Neutrophil (primary cell): ENCODE results near the gene CDCA4.

Experiments used
- H3K27ac ChIP-seq: fragments of 200-600 bp; sonication (generic); 2 replicates; pipeline ENCODE4 v1.5.1; 2016; ENCODE audit warnings: mild to moderate bottlenecking, moderate library complexity
- H3K27me3 ChIP-seq: fragments of 200-600 bp; sonication (generic); 2 replicates; pipeline ENCODE4 v1.6.0; 2016; ENCODE audit warnings: mild to moderate bottlenecking
- H3K36me3 ChIP-seq: fragments of 200-600 bp; sonication (generic); 2 replicates; pipeline ENCODE4 v1.5.1; 2017
- H3K4me1 ChIP-seq, 2 experiments: fragments of 200-600 bp in 1 of 2; sonication (generic) in 1 of 2; 1 replicate in 1 of 2; 2 replicates in 1 of 2; pipeline versions ENCODE4 v1.5.1 to v1.6.1; 2013 to 2016; ENCODE audit warnings: low read depth in 1 of 2, low read length in 1 of 2, mild to moderate bottlenecking in 1 of 2, moderate library complexity in 1 of 2; ENCODE audit not compliant: control insufficient read depth in 1 of 2, insufficient read depth in 1 of 2
- H3K4me3 ChIP-seq, 2 experiments: fragments of 200-600 bp in 1 of 2; sonication (generic) in 1 of 2; 1 replicate in 1 of 2; 2 replicates in 1 of 2; pipeline ENCODE4 v1.5.1; 2013 to 2016; ENCODE audit warnings: low read depth in 1 of 2, low read length in 1 of 2, mild to moderate bottlenecking in 1 of 2, moderate library complexity in 1 of 2
- H3K9me3 ChIP-seq: fragments of 200-600 bp; sonication (generic); 2 replicates; pipeline ENCODE4 v1.5.1; 2016
- TF ChIP-seq, protein P1 (sequence below): fragments of 200-600 bp; sonication (generic); IDR thresholded peaks from 2 replicates; pipeline ENCODE4 v1.5.1; 2016; ENCODE audit warnings: antibody characterized with exemption

CDCA4 gene

DNA sequence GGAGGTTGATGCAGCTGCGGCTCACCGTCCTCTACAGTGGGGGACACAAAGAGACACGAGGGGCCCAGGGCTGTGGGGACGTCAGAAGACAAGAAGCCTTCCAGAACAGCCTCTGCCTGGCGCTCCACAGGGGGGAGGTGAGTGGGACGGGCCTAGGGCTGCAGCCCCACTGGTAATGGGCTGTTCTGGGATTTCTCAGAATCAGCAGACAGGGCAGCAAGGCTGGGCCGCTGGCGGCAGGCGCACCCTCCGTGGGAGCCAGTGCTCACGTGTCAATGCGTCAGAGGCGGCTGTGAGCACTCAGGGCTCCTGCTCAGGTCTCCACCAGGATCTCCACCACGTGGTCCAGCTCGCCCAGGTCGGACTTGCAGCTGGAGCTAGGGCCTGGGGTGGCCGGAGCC lies 10.0 kb downstream of the CDCA4 start:
- Histone ChIP-seq H3K36me3 (peaks cover 56% of the 10 kb centered on the region), H3K27ac (no peak overlapping the region), H3K27me3 (no peaks in the 10 kb centered on the region), H3K9me3 (no peaks in the 10 kb centered on the region), H3K4me3 (no peak overlapping the region), H3K4me1 (peaks cover 0 to 4% of the 10 kb centered on the region in 2 experiments)
- TF ChIP-seq, protein P1, sequence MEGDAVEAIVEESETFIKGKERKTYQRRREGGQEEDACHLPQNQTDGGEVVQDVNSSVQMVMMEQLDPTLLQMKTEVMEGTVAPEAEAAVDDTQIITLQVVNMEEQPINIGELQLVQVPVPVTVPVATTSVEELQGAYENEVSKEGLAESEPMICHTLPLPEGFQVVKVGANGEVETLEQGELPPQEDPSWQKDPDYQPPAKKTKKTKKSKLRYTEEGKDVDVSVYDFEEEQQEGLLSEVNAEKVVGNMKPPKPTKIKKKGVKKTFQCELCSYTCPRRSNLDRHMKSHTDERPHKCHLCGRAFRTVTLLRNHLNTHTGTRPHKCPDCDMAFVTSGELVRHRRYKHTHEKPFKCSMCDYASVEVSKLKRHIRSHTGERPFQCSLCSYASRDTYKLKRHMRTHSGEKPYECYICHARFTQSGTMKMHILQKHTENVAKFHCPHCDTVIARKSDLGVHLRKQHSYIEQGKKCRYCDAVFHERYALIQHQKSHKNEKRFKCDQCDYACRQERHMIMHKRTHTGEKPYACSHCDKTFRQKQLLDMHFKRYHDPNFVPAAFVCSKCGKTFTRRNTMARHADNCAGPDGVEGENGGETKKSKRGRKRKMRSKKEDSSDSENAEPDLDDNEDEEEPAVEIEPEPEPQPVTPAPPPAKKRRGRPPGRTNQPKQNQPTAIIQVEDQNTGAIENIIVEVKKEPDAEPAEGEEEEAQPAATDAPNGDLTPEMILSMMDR: no peak

DNA sequence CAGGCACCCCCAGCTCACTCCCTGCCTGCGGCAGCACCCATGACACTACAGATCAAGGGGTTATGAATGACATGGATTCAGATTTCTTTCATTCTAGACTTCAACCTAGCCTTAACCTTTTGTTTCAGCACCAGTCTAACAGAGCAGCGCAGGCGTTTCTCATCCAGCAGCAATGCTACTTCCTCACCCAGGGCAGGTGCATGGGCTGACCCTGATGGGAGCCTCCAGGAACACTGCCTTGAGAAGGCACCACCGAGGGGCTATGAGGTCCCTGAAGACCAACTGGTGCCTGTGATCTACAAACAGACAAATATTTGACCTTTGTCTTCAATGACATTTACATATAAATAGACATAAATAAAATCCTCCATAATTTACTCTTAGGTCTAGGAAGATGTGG lies 10.8 kb downstream of the CDCA4 start:
- Histone ChIP-seq H3K4me1 (peaks cover 0 to under 1% of the 10 kb centered on the region in 2 experiments), H3K36me3 (peaks cover 60% of the 10 kb centered on the region), H3K27ac (no peak overlapping the region), H3K27me3 (no peaks in the 10 kb centered on the region), H3K9me3 (no peaks in the 10 kb centered on the region), H3K4me3 (no peak overlapping the region)
- TF ChIP-seq, protein P1: no peak

DNA sequence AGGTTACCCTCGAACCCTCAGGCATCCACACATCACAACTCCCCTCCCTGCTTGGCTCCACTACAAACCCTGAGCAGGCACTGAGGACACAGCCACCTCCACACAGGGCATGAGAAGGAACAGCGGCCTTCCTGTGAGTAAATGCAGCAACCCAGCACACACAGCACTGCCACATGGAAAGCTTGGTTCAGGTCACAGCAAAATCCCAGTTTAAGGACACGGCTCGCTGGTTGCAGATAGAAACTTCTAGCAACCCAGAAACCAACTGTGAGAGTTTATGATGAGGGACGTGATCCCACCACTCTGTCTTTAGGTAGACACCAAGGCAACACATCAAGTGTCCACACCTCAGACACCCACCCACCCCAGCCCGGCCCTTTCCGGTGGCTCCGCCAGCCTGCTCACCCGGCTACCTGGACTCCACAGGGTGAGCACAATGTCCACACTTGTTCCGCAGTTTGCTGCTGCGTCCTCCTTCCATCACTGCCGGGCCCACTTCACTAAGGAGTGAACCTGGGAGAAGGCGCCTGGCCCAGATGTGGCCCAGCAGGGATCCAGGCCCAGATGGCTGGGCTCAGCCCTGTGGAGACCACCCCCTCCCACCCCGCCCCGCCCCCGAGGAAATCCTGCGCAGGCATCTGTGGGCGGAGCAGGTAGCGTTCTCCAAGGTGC lies 13.2 kb downstream of the CDCA4 start:
- TF ChIP-seq, protein P1: no peak
- Histone ChIP-seq H3K9me3 (no peaks in the 10 kb centered on the region), H3K4me3 (no peak overlapping the region), H3K27ac (no peak overlapping the region), H3K4me1 (no peaks in the 10 kb centered on the region), H3K27me3 (no peaks in the 10 kb centered on the region), H3K36me3 (peaks cover 60% of the 10 kb centered on the region)

DNA sequence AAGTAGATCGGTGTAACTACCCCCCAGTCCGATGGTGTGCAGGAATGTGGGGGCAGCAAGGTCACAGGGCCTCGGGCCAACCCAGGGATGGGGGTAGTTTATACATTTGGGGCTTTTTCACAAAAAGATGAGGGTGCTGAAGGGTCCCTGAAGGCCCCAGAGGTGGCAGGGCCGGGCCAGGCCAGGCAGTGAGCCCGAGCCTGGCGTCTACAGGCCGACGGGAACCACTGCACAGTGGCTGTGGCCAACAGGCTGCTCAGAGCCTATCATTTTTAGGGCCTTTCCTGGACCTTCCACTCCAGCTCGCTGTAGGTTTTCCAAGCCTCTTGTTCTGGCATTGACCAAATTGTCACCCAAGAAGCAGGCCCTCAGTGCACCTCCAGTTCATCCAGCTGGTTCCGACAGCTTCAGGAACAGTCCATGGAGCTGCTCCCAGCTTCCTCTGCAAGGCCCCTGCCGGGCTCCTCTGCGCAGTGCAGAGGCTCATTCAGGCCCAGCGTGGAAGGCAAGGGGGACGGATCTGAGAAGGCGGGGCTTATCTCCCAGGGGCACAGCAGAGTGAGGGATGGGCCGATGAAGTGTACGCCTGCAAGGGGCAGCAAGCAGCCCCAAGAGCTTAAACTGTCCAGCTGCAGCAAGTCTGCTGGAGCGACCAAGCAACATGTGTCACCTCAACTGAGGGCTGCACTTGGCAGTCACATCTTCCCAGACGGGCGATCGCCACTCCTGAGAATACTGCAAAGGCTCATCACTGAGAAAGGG lies 13.9 kb downstream of the CDCA4 start:
- TF ChIP-seq, protein P1: no peak
- Histone ChIP-seq H3K4me3 (no peak overlapping the region), H3K36me3 (peaks cover 60% of the 10 kb centered on the region)

DNA sequence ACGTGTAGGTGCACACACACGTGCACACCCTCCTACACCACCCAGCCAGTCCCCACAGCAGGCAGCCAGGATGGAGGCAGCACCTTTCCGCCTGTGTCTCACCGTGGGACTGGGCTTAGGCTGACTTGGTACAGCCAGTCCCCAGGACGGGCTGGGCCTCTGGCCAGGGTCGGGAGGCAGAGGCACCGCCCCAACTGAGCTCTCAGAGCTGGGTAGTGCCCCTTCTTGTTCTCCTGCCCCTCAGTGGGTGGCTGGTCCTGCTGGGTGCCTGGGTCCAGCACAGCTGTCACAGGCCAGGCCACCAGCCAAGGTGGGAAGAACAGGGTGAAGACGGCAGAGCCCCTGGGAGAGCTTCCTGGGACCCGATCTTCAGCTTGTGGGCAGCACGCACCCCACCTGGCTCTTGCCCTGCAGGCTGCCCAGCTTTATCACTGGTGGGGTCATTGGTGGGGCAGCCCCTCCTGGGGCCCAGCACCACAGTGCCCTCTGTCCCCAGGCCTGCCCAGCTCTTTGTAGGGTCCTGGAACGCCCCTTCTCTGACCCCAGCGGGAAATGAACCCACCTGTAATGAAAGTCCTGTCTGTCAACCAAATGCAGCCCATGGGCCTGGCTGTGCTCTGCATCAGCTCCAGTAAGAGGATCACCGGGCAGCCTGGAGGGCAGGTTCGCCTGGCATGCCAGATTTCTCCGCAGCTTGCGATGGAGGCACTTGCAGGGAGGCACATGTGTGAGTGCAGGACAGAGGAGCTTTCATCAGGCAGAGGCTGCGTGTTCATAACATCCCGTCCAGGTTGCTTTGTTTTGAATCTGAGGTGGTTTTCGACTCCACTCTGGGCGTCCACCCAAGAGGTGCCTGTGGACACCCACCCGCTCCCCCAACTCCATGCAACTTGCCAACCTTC lies 14.7 kb downstream of the CDCA4 start:
- peaks cover 53% of the 10 kb centered on the region for H3K36me3 ChIP-seq
- TF ChIP-seq, protein P1: no peak
- no peaks in the 10 kb centered on the region for H3K4me1 ChIP-seq
- H3K27ac ChIP-seq: no peak overlapping the region
- no peaks in the 10 kb centered on the region for H3K9me3 ChIP-seq
- no peaks in the 10 kb centered on the region for H3K27me3 ChIP-seq
- H3K4me3 ChIP-seq: no peak overlapping the region

More for the DNA sequence above, 13.9 kb downstream of the CDCA4 start:
- Histone ChIP-seq H3K27me3 (no peaks in the 10 kb centered on the region), H3K4me1 (no peaks in the 10 kb centered on the region), H3K27ac (no peak overlapping the region), H3K9me3 (no peaks in the 10 kb centered on the region)
